IMR-90 (cell line): ENCODE data around the gene MORC1. TPM values are rescaled to one million over a fixed set of nuclear protein-coding genes. Genes with fewer than 3 reads are reported as not detected.

Source experiments
- ATAC-seq: fragments of 200-7000 bp; cut with Tn5 transposase; 2 replicates; pipeline ENCODE4 v1.9.1; 2020; ENCODE audit warnings: low read depth, mild to moderate bottlenecking, moderate library complexity
- BruUV-seq: library from RNA; stranded (reverse); fragments of 400-500 nt; replicated peaks from 2 replicates; lab custom pipeline; 2021; lab: Mats Ljungman, UMichigan
- CTCF ChIA-PET: fragments of 300-600 bp; formaldehyde crosslinking; extraction: SDS; loops from one replicate; lab custom pipeline; 2021; ENCODE audit warnings: antibody characterized with exemption; lab: Yijun Ruan, JAX
- POLR2A ChIA-PET: fragments of 300-600 bp; sonication (Branson Sonifier 250); formaldehyde crosslinking; loops from one replicate; lab custom pipeline; 2022; ENCODE audit warnings: antibody characterized with exemption; ENCODE audit not compliant: unreplicated experiment; lab: Charles Lee
- DNase-seq: peaks from one replicate; pipeline ENCODE4 v3.0.0; 2013
- H2AFZ ChIP-seq: replicated peaks from 2 replicates; pipeline ENCODE3; 2013; ENCODE audit warnings: low read length, mild to moderate bottlenecking; ENCODE audit not compliant: poor library complexity
- H2AK5ac ChIP-seq: 2 replicates; pipeline ENCODE4 v1.6.1; 2013; ENCODE audit warnings: low read depth, low read length, inconsistent platforms
- H2AK9ac ChIP-seq: replicated peaks from 2 replicates; pipeline ENCODE3; 2013; ENCODE audit warnings: mild to moderate bottlenecking, low read depth, low read length, moderate library complexity; ENCODE audit not compliant: poor library complexity
- H2BK120ac ChIP-seq: 2 replicates; pipeline ENCODE4 v1.6.1; 2013; ENCODE audit warnings: low read depth, low read length, inconsistent platforms
- H2BK15ac ChIP-seq: 3 replicates; pipeline ENCODE4 v1.6.1; 2013; ENCODE audit warnings: low read depth, low read length, inconsistent platforms
- H2BK20ac ChIP-seq: 2 replicates; pipeline ENCODE4 v1.6.1; 2013; ENCODE audit warnings: low read depth, mild to moderate bottlenecking, inconsistent platforms, low read length, moderate library complexity
- H2BK5ac ChIP-seq: 2 replicates; pipeline ENCODE4 v1.6.1; 2013; ENCODE audit warnings: mild to moderate bottlenecking, low read depth, low read length, inconsistent platforms; ENCODE audit not compliant: poor library complexity, severe bottlenecking
- H3K14ac ChIP-seq: replicated peaks from 2 replicates; pipeline ENCODE4 v1.6.1; 2013; ENCODE audit warnings: low read depth, low read length, inconsistent platforms
- H3K18ac ChIP-seq: 2 replicates; pipeline ENCODE4 v1.6.1; 2013; ENCODE audit warnings: low read depth, low read length, control low read depth
- H3K23ac ChIP-seq: 2 replicates; pipeline ENCODE4 v1.6.1; 2013; ENCODE audit warnings: low read depth, low read length, inconsistent platforms
- H3K27ac ChIP-seq: 2 replicates; pipeline ENCODE4 v1.5.1; 2013; ENCODE audit warnings: mild to moderate bottlenecking, control low read depth, low read length; ENCODE audit not compliant: insufficient read depth
- H3K27me3 ChIP-seq: 2 replicates; pipeline ENCODE4 v1.6.1; 2013; ENCODE audit warnings: low read length; ENCODE audit not compliant: control insufficient read depth, insufficient read depth
- H3K36me3 ChIP-seq: 2 replicates; pipeline ENCODE4 v1.6.1; 2013; ENCODE audit warnings: low read length, mixed read lengths; ENCODE audit not compliant: control insufficient read depth, insufficient read depth
- H3K4ac ChIP-seq: 2 replicates; pipeline ENCODE4 v1.6.1; 2013; ENCODE audit warnings: low read depth, low read length, inconsistent platforms
- H3K4me1 ChIP-seq: 2 replicates; pipeline ENCODE4 v1.6.1; 2013; ENCODE audit warnings: low read length, mixed read lengths; ENCODE audit not compliant: control insufficient read depth, insufficient read depth
- H3K4me2 ChIP-seq: 2 replicates; pipeline ENCODE4 v1.6.1; 2013; ENCODE audit warnings: low read depth, mild to moderate bottlenecking, control low read depth, low read length, moderate library complexity
- H3K4me3 ChIP-seq: 2 replicates; pipeline ENCODE4 v1.5.1; 2013; ENCODE audit warnings: low read depth, mild to moderate bottlenecking, control low read depth, low read length, moderate library complexity; ENCODE audit not compliant: insufficient read depth
- H3K56ac ChIP-seq: 2 replicates; pipeline ENCODE4 v1.6.1; 2013; ENCODE audit warnings: low read length, inconsistent platforms; ENCODE audit not compliant: insufficient read depth; ENCODE audit errors: extremely low read depth
- H3K79me1 ChIP-seq, 2 experiments: 2 replicates each; pipeline ENCODE4 v1.6.1; 2013; ENCODE audit warnings: low read length in 2 of 2, inconsistent platforms in 1 of 2, low read depth in 1 of 2
- H3K9ac ChIP-seq: 2 replicates; pipeline ENCODE4 v1.6.1; 2013; ENCODE audit warnings: low read depth, low read length, control low read depth
- H3K9me1 ChIP-seq: 2 replicates; pipeline ENCODE4 v1.6.1; 2013; ENCODE audit warnings: low read length, inconsistent platforms; ENCODE audit not compliant: insufficient read depth
- H3K9me3 ChIP-seq: 2 replicates; pipeline ENCODE4 v1.6.1; 2013; ENCODE audit warnings: low read length; ENCODE audit not compliant: control insufficient read depth, insufficient read depth
- H4K20me1 ChIP-seq: 2 replicates; pipeline ENCODE4 v1.6.1; 2013; ENCODE audit warnings: low read length, inconsistent platforms; ENCODE audit not compliant: insufficient read depth
- H4K5ac ChIP-seq: 2 replicates; pipeline ENCODE4 v1.6.1; 2013; ENCODE audit warnings: mild to moderate bottlenecking, low read depth, low read length, control low read depth
- H4K8ac ChIP-seq, 2 experiments: 2 replicates each; pipeline ENCODE4 v1.6.1; 2013; ENCODE audit warnings: low read depth in 2 of 2, low read length in 2 of 2, control low read depth in 1 of 2, inconsistent platforms in 1 of 2
- H4K91ac ChIP-seq: 2 replicates; pipeline ENCODE4 v1.6.1; 2013; ENCODE audit warnings: low read depth, low read length, inconsistent platforms; ENCODE audit not compliant: insufficient read depth
- BHLHE40 ChIP-seq: fragments of 150-350 bp; IDR thresholded peaks from 2 replicates; pipeline ENCODE4 v1.6.1; 2016; ENCODE audit warnings: mild to moderate bottlenecking, low read depth, low read length
- CEBPB ChIP-seq: IDR thresholded peaks from 2 replicates; pipeline ENCODE4 v1.6.1; 2012; ENCODE audit warnings: low read depth, low read length, improper control_type of control experiment
- CHD1 ChIP-seq: IDR thresholded peaks from 2 replicates; pipeline ENCODE4 v1.6.1; 2012; ENCODE audit warnings: low read depth, low read length, improper control_type of control experiment
- FOS ChIP-seq: fragments of 150-350 bp; IDR thresholded peaks from 2 replicates; pipeline ENCODE4 v1.6.1; 2016; ENCODE audit warnings: low read depth, low read length
- MAFK ChIP-seq: IDR thresholded peaks from 2 replicates; pipeline ENCODE4 v1.6.1; 2012; ENCODE audit warnings: low read depth, low read length, improper control_type of control experiment
- MAZ ChIP-seq: IDR thresholded peaks from 2 replicates; pipeline ENCODE4 v1.6.1; 2012; ENCODE audit warnings: low read depth, mild to moderate bottlenecking, low read length, improper control_type of control experiment, moderate library complexity, borderline replicate concordance
- MXI1 ChIP-seq: IDR thresholded peaks from 2 replicates; pipeline ENCODE4 v1.6.1; 2012; ENCODE audit warnings: low read depth, mild to moderate bottlenecking, low read length, moderate library complexity, borderline replicate concordance
- NFE2L2 ChIP-seq: fragments of 150-350 bp; IDR thresholded peaks from 2 replicates; pipeline ENCODE4 v1.6.1; 2016; ENCODE audit warnings: low read depth, mild to moderate bottlenecking, low read length
- POLR2A ChIP-seq: IDR thresholded peaks from 2 replicates; pipeline ENCODE4 v1.6.1; 2012; ENCODE audit warnings: mild to moderate bottlenecking, low read depth, low read length
- RAD21 ChIP-seq: IDR thresholded peaks from 2 replicates; pipeline ENCODE4 v1.6.1; 2012; ENCODE audit warnings: low read length, improper control_type of control experiment
- RCOR1 ChIP-seq: IDR thresholded peaks from 2 replicates; pipeline ENCODE4 v1.6.1; 2012; ENCODE audit warnings: mild to moderate bottlenecking, low read length, improper control_type of control experiment; ENCODE audit not compliant: insufficient replicate concordance
- RFX5 ChIP-seq: IDR thresholded peaks from 2 replicates; pipeline ENCODE4 v1.8.0; 2012; ENCODE audit warnings: low read depth, mild to moderate bottlenecking, low read length, moderate library complexity
- SMC3 ChIP-seq: fragments of 150-350 bp; IDR thresholded peaks from 2 replicates; pipeline ENCODE4 v1.6.1; 2016; ENCODE audit warnings: low read depth, mild to moderate bottlenecking, antibody characterized with exemption, low read length, moderate library complexity
- WGBS, 2 experiments: methylation state at CpG; one replicate each; pipeline versions ENCODE4 v1.1.5 to v1.1.7; 2013; ENCODE audit warnings: missing lambda C conversion rate in 2 of 2; ENCODE audit not compliant: insufficient read length in 1 of 2; ENCODE audit errors: extremely low coverage in 2 of 2; 5-methylcytosine and 5-hydroxymethylcytosine counted together
- dilution Hi-C: fragments of 300-500 bp; cut with HindIII; formaldehyde crosslinking; loops from one replicate; pipeline ENCODE4 v1.14.3; 2018; ENCODE audit warnings: low sequenced_read_pairs; ENCODE audit not compliant: unreplicated experiment
- in situ Hi-C: fragments of 300-500 bp; cut with MboI; formaldehyde crosslinking; loops from 3 replicates; pipeline ENCODE4 v1.14.3; 2019; ENCODE audit warnings: low sequenced_read_pairs, inconsistent platforms, mixed read lengths
- intact Hi-C: fragments of 100-400 bp; cut with micrococcal nuclease; formaldehyde crosslinking; loops from 2 replicates; pipeline ENCODE4 v1.10.0; 2022
- polyA plus RNA-seq, 3 experiments: library from polyadenylated mRNA; depleted of rRNA; stranded (reverse); fragments of >200 nt; gene quantifications; 2 replicates each; pipeline ENCODE4 v1.2.3, GENCODE V29; 2012; ENCODE audit warnings: low replicate concordance in 1 of 3
- total RNA-seq: library from RNA; depleted of rRNA; stranded (reverse); fragments of >200 nt; gene quantifications from 2 replicates; pipeline ENCODE4 v1.2.3, GENCODE V29; 2012
- TF ChIP-seq, protein P1 (sequence below): fragments of 150-350 bp; IDR thresholded peaks from 2 replicates; pipeline ENCODE4 v1.6.1; 2017; ENCODE audit warnings: mild to moderate bottlenecking, antibody characterized with exemption, low read length, low read depth
- TF ChIP-seq, protein P2 (sequence below): conservative IDR thresholded peaks from 2 replicates; pipeline ENCODE4 v1.5.1; 2012; ENCODE audit warnings: mild to moderate bottlenecking, low read depth, low read length, improper control_type of control experiment
- TF ChIP-seq, protein P3 (sequence below): fragments of 150-350 bp; IDR thresholded peaks from 2 replicates; pipeline ENCODE4 v1.6.1; 2016; ENCODE audit warnings: low read depth, mild to moderate bottlenecking, low read length, moderate library complexity, borderline replicate concordance

MORC1 gene
- total and polyA plus RNA-seq, 2 of the 4 experiments (the other 2 are of a cell fraction), result not detected

DNA sequence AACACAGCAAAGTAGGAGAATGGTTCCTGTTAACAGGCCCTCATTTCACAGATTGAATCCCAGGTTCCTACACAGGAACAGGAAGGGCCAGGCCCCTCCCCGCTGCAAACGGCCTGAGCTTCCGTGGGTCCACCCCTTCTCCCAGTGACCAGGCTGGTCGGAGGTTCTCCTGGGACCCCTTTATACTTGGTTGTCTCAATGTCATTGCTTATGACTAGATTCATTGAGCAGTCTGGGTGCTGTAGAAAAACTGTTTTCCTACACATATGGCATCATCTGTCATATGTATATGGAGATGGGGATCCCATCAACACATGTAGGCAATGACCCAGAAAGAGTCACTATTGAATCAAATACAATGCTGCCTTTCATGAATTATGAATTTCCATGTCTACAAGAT is 22.4 kb upstream of the MORC1 start:
- DNase-seq (no peak), ATAC-seq (no peak)
- no TSS peak for BruUV-seq
- no peak overlapping the region for H3K23ac ChIP-seq
- H2BK20ac ChIP-seq, result no peak overlapping the region
- no peaks in the 10 kb centered on the region for H3K36me3 ChIP-seq
- no peak overlapping the region for H3K27ac ChIP-seq
- H2AK9ac ChIP-seq, result no peak overlapping the region
- no peak overlapping the region for H3K9ac ChIP-seq
- H3K4me2 ChIP-seq, result no peak overlapping the region
- H4K8ac ChIP-seq, result no peak overlapping the region
- H3K4ac ChIP-seq, result no peak overlapping the region
- intact Hi-C loops, result no loop called here
- no peak overlapping the region for H2BK5ac ChIP-seq
- no peak overlapping the region for H4K5ac ChIP-seq
- WGBS, 2 experiments, result no CpG with 5 or more reads among the region's 4 CpGs
- no peak overlapping the region for H3K4me3 ChIP-seq
- H3K4me1 ChIP-seq, result no peaks in the 10 kb centered on the region
- TF ChIP-seq, protein P1, sequence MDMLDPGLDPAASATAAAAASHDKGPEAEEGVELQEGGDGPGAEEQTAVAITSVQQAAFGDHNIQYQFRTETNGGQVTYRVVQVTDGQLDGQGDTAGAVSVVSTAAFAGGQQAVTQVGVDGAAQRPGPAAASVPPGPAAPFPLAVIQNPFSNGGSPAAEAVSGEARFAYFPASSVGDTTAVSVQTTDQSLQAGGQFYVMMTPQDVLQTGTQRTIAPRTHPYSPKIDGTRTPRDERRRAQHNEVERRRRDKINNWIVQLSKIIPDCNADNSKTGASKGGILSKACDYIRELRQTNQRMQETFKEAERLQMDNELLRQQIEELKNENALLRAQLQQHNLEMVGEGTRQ, result no peak
- TF ChIP-seq BHLHE40 (no peak), NFE2L2 (no peak), SMC3 (no peak), MAFK (no peak), RAD21 (no peak), RFX5 (no peak), CHD1 (no peak), FOS (no peak), MAZ (no peak), RCOR1 (no peak), POLR2A (no peak), CEBPB (no peak), MXI1 (no peak)
- TF ChIP-seq, protein P2, sequence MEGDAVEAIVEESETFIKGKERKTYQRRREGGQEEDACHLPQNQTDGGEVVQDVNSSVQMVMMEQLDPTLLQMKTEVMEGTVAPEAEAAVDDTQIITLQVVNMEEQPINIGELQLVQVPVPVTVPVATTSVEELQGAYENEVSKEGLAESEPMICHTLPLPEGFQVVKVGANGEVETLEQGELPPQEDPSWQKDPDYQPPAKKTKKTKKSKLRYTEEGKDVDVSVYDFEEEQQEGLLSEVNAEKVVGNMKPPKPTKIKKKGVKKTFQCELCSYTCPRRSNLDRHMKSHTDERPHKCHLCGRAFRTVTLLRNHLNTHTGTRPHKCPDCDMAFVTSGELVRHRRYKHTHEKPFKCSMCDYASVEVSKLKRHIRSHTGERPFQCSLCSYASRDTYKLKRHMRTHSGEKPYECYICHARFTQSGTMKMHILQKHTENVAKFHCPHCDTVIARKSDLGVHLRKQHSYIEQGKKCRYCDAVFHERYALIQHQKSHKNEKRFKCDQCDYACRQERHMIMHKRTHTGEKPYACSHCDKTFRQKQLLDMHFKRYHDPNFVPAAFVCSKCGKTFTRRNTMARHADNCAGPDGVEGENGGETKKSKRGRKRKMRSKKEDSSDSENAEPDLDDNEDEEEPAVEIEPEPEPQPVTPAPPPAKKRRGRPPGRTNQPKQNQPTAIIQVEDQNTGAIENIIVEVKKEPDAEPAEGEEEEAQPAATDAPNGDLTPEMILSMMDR, result no peak
- TF ChIP-seq, protein P3, sequence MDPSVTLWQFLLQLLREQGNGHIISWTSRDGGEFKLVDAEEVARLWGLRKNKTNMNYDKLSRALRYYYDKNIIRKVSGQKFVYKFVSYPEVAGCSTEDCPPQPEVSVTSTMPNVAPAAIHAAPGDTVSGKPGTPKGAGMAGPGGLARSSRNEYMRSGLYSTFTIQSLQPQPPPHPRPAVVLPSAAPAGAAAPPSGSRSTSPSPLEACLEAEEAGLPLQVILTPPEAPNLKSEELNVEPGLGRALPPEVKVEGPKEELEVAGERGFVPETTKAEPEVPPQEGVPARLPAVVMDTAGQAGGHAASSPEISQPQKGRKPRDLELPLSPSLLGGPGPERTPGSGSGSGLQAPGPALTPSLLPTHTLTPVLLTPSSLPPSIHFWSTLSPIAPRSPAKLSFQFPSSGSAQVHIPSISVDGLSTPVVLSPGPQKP, result no peak
- H3K14ac ChIP-seq, result no peak overlapping the region
- ChIA-PET CTCF (no interaction called here), POLR2A (no interaction called here)
- no peak overlapping the region for H4K91ac ChIP-seq
- no peak overlapping the region for H3K56ac ChIP-seq
- no peak overlapping the region for H2AK5ac ChIP-seq
- H2BK120ac ChIP-seq, result no peak overlapping the region
- H3K27me3 ChIP-seq, result no peaks in the 10 kb centered on the region
- H3K9me3 ChIP-seq, result no peaks in the 10 kb centered on the region; the same call in 1 of the 2 replicates
- no peaks in the 10 kb centered on the region for H4K20me1 ChIP-seq
- in situ Hi-C loops, result no loop called here
- H2AFZ ChIP-seq, result no peak overlapping the region
- no peaks in the 10 kb centered on the region for H3K79me1 ChIP-seq
- dilution Hi-C loops, result no loop called here
- H3K18ac ChIP-seq, result no peak overlapping the region
- no peaks in the 10 kb centered on the region for H3K9me1 ChIP-seq
- H2BK15ac ChIP-seq, result no peak overlapping the region
